Activated CD8-positive, alpha-beta T cell treated with anti-CD3 and anti-CD28 coated beads for 36 hours (primary cell): Measurements from ENCODE around the gene ASIC1. TPM values are rescaled to one million over a fixed set of nuclear protein-coding genes. Genes with fewer than 3 reads are reported as not detected.

Experiments
- ATAC-seq: fragments of 200-7000 bp; cut with Tn5 transposase; one replicate; pipeline ENCODE4 v1.10.0; 2021; ENCODE audit warnings: mild to moderate bottlenecking, moderate library complexity
- CTCF ChIA-PET: fragments of 350-600 bp; sonication (Branson Sonifier 250); formaldehyde crosslinking; loops from one replicate; lab custom pipeline; 2021; ENCODE audit warnings: antibody characterized with exemption; lab: Charles Lee
- POLR2A ChIA-PET: fragments of 350-600 bp; sonication (Branson Sonifier 250); formaldehyde crosslinking; loops from one replicate; lab custom pipeline; 2021; ENCODE audit warnings: antibody characterized with exemption; lab: Charles Lee
- DNase-seq: peaks from one replicate; pipeline ENCODE4 v3.0.0-alpha.2; 2020
- H3K27ac Mint-ChIP-seq: one replicate; pipeline ENCODE4 v1.8.0; 2021; ENCODE audit warnings: mild to moderate bottlenecking, mixed read lengths
- H3K27me3 Mint-ChIP-seq: one replicate; pipeline ENCODE4 v1.8.0; 2021; ENCODE audit warnings: mixed read lengths
- H3K36me3 Mint-ChIP-seq: one replicate; pipeline ENCODE4 v1.8.0; 2021; ENCODE audit warnings: low read depth, mixed read lengths
- H3K4me1 Mint-ChIP-seq: one replicate; pipeline ENCODE4 v1.8.0; 2021; ENCODE audit warnings: low read depth, mixed read lengths
- H3K4me3 Mint-ChIP-seq: one replicate; pipeline ENCODE4 v1.8.0; 2021; ENCODE audit warnings: mild to moderate bottlenecking, moderate library complexity, mixed read lengths
- H3K9me3 Mint-ChIP-seq: one replicate; pipeline ENCODE4 v1.8.0; 2021; ENCODE audit warnings: mixed read lengths
- intact Hi-C: fragments of 100-400 bp; cut with micrococcal nuclease; formaldehyde crosslinking; loops from one replicate; pipeline ENCODE4 v1.10.0; 2022
- total RNA-seq, 2 experiments: library from RNA; stranded (reverse); gene quantifications; one replicate each; pipeline ENCODE4 v1.2.3, GENCODE V29; 2021
- TF ChIP-seq, protein P1 (sequence below): fragments of 200-600 bp; IDR thresholded peaks from one replicate; pipeline ENCODE4 v1.8.0; 2022; ENCODE audit warnings: antibody characterized with exemption, mild to moderate bottlenecking

The ASIC1 gene
- total RNA-seq, 2 experiments from 2014 or later = 14.3 to 17.3 TPM

DNA sequence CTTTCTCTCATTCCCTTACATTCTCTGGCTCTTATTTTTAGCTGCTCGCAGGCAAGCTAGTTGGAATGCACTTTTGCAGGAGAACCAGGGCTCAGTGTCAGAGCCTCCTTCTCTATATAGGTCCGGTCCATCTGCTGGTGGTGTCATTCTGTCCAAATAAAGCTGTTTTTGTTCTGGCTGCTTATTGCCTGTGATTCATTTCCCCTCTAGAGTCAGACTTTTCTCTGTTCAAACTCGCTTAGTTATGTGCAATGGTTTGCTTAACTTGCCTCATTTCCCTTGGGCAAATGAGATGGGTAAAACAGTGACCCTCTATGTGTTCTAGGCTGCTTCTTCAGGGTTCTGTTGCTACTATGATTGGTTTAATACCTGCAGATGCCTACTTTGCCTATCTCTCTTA is 30.6 kb downstream of the ASIC1 start:
- DNase-seq (no peak), ATAC-seq (no peak)
- TF ChIP-seq, protein P1, sequence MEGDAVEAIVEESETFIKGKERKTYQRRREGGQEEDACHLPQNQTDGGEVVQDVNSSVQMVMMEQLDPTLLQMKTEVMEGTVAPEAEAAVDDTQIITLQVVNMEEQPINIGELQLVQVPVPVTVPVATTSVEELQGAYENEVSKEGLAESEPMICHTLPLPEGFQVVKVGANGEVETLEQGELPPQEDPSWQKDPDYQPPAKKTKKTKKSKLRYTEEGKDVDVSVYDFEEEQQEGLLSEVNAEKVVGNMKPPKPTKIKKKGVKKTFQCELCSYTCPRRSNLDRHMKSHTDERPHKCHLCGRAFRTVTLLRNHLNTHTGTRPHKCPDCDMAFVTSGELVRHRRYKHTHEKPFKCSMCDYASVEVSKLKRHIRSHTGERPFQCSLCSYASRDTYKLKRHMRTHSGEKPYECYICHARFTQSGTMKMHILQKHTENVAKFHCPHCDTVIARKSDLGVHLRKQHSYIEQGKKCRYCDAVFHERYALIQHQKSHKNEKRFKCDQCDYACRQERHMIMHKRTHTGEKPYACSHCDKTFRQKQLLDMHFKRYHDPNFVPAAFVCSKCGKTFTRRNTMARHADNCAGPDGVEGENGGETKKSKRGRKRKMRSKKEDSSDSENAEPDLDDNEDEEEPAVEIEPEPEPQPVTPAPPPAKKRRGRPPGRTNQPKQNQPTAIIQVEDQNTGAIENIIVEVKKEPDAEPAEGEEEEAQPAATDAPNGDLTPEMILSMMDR = no peak
- Mint-ChIP-seq H3K27me3 (no peaks in the 10 kb centered on the region), H3K36me3 (peaks cover 17% of the 10 kb centered on the region), H3K4me3 (no peak overlapping the region), H3K4me1 (peaks cover 38% of the 10 kb centered on the region), H3K9me3 (no peaks in the 10 kb centered on the region), H3K27ac (peak overlapping the region; percentile 35)
- CTCF ChIA-PET = interaction anchor here (0.6 to 6.8 kb wide), 23 partner anchors 9 to 226 kb away, joined by 3 to 60 read pairs (median 4); partner anchors contain the start of genes CERS5, COX14, GPD1 and RACGAP1
- intact Hi-C loops = loop anchor here (5.0 kb wide), 1 partner anchor 89 kb away; no protein-coding TSS in a partner anchor
- POLR2A ChIA-PET = interaction anchor here (0.9 kb wide), 2 partner anchors 24 to 25 kb away, joined by 3 to 5 read pairs; no protein-coding TSS in a partner anchor

DNA sequence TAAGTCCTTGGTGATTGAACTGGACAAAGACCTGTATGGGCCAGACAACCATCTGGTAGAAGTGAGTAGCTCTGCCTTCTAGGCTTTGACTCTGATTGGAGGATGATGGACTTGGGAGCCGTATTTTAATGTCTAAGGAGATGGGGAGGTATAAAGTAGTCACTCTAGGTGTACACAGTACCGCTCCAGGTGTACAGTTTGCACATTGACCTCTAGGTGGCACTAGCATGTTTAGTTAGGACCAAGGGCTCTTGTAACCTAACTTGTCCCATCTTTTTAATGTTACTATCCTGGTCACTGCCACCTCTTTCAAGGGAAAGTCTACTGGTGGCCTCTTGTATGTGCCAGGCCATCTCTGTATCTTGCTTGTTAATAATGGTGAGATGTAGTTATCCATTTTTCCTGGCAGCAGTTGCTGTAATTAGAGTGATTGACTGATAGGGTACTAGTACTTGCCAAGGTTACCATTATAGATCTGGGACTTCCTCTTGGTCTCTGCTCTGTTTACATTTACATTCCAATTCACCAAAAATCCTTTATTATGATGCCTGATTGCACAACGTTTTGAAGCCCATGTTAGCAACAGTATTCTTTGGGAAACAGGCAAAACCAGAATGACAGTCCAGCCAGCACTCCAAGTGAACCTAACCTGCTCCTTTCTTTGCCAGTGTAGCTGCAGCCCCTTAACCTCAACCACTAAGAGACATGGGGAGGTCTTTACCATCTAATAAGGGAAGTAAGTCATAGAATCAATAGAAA is 31.4 kb downstream of the ASIC1 start:
- Mint-ChIP-seq H3K4me1 (peaks cover 35% of the 10 kb centered on the region), H3K27ac (peak overlapping the region; percentile 62), H3K9me3 (no peaks in the 10 kb centered on the region), H3K4me3 (no peak overlapping the region), H3K27me3 (no peaks in the 10 kb centered on the region), H3K36me3 (peaks cover 17% of the 10 kb centered on the region)
- ChIA-PET POLR2A (interaction anchor here (0.9 kb wide), 1 partner anchor 23 kb away, joined by 3 read pairs; no protein-coding TSS in a partner anchor), CTCF (interaction anchor here (0.8 to 6.8 kb wide), 26 partner anchors 8 to 226 kb away, joined by 3 to 60 read pairs (median 4); partner anchors contain the start of genes CERS5, COX14, GPD1 and LIMA1)
- ATAC-seq = peak; percentile 50
- intact Hi-C loops = loop anchor here (5.0 kb wide), 1 partner anchor 89 kb away; no protein-coding TSS in a partner anchor
- peak; percentile 79 for DNase-seq
- TF ChIP-seq, protein P1 = peak; percentile 84

DNA sequence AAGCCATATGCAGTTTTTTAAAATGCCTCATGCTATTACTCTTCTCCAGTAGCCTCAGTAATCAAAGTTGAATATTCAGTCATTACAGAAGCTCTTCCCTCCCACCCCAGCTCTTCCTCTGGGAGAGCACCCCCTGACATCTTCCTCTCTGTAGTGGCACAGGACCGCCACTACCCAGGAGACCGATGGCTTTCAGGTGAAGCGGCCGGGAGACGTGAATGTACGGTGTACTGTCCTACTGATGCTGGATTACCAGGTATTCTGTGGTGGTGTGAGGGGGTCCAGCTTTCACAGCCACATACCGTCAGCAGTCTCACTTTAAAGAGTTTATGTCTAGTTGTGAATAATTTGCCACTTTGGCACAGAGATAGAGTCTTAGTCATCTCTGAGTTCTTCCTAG is 32.3 kb downstream of the ASIC1 start:
- CTCF ChIA-PET = interaction anchor here (0.6 to 6.8 kb wide), 19 partner anchors 11 to 271 kb away, joined by 3 to 58 read pairs (median 4); partner anchors contain the start of genes CERS5, COX14, GPD1 and LIMA1
- Mint-ChIP-seq H3K27ac (no peak overlapping the region), H3K4me1 (peaks cover 33% of the 10 kb centered on the region), H3K9me3 (no peaks in the 10 kb centered on the region), H3K4me3 (no peak overlapping the region), H3K36me3 (peaks cover 21% of the 10 kb centered on the region), H3K27me3 (no peaks in the 10 kb centered on the region)
- POLR2A ChIA-PET = interaction anchor here (0.7 to 0.8 kb wide), 2 partner anchors 9 to 21 kb away, joined by 3 read pairs; no protein-coding TSS in a partner anchor
- DNase-seq (no peak), ATAC-seq (no peak)
- intact Hi-C loops = loop anchor here (5.0 kb wide), 1 partner anchor 88 kb away; no protein-coding TSS in a partner anchor
- TF ChIP-seq, protein P1 = no peak

DNA sequence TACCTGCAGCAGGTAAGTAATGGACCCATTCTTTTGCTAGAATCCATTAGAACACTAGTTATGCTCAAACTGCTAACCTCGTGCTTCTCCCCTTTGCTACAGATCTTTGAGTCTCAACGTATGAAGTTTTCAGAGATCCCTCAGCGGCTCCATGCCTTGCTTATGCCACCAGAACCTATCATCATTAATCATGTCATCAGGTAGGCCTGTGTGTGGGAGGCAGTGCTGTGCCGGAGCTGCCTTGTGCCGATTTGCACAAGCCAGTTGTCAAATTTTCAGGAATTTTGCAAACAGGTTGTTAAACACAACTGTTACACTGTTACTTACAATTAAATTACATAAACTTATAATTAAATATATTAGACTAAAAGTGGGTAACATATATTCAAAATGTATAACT is 33.0 kb downstream of the ASIC1 start:
- DNase-seq = no peak
- H3K27me3 Mint-ChIP-seq = no peaks in the 10 kb centered on the region
- CTCF ChIA-PET = interaction anchor here (0.6 to 6.8 kb wide), 14 partner anchors 11 to 270 kb away, joined by 3 to 58 read pairs (median 4); partner anchors contain the start of genes CERS5, COX14 and GPD1
- H3K27ac Mint-ChIP-seq = no peak overlapping the region
- H3K4me3 Mint-ChIP-seq = no peak overlapping the region
- H3K4me1 Mint-ChIP-seq = peaks cover 33% of the 10 kb centered on the region
- ATAC-seq = no peak
- intact Hi-C loops = no loop called here
- peaks cover 24% of the 10 kb centered on the region for H3K36me3 Mint-ChIP-seq
- no peaks in the 10 kb centered on the region for H3K9me3 Mint-ChIP-seq
- POLR2A ChIA-PET = no interaction called here
- TF ChIP-seq, protein P1 = no peak
